Gastroesophageal sphincter (tissue), 3 donors: ENCODE results near the gene VSTM2L.

Experiments used
- EP300 ChIP-seq: sonication (generic); formaldehyde crosslinking; IDR thresholded peaks from one replicate; pipeline ENCODE4 v1.6.1; 2017; ENCODE audit warnings: antibody characterized with exemption, mild to moderate bottlenecking
- POLR2A ChIP-seq, 2 donors: fragments of 450-650 bp; IDR thresholded peaks; one replicate each; pipeline ENCODE4 v1.6.1; 2017; ENCODE audit warnings: antibody characterized with exemption in 2 of 2, mild to moderate bottlenecking in 2 of 2, moderate library complexity in 1 of 2
- POLR2AphosphoS5 ChIP-seq: sonication (generic); formaldehyde crosslinking; IDR thresholded peaks from one replicate; pipeline ENCODE4 v1.6.1; 2017; ENCODE audit warnings: antibody characterized with exemption
- TF ChIP-seq, protein P1 (sequence below), 4 experiments: fragments of 200-600 bp in 2 of 4; fragments of 450-650 bp in 2 of 4; sonication (generic) in 1 of 4; IDR thresholded peaks; one replicate each; pipeline ENCODE4 v1.5.1; 2017 to 2019; ENCODE audit warnings: antibody characterized with exemption in 4 of 4, mild to moderate bottlenecking in 2 of 4, moderate library complexity in 2 of 4

DNA sequence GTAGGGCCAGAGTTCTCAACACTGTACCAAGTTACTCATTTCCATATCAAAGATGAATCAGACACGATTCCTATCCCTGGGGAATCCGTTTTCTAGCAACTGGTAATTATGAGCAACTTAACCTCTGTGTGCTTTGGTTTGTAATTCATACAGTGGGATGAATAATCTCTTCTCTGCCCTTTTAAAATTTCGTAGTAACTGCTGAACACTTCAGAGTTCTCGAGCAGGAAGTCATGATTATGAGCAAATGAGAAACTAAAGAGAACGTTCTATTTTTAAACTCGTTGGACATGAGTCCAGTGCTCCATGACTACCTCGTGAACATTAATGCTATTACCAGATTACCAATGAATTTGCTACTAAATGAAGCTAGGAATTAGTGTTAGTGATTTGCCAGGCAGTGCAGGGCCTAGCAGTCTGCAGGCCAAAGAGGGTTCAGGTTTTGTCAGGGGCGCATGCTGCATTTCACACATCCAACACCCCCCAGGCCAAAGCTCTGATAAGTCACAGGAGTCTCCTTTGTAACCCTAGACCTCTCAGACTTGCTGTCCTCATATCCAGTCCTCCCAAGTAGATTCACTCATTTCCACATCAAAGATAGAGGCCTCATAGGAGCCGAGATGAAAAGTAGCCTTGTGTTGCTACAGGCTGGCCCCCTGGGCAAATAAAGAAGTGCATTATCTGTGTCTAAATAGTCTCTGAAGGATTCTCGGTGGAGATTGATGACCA lies 45.8 kb upstream of the VSTM2L start:
- TF ChIP-seq, protein P1, sequence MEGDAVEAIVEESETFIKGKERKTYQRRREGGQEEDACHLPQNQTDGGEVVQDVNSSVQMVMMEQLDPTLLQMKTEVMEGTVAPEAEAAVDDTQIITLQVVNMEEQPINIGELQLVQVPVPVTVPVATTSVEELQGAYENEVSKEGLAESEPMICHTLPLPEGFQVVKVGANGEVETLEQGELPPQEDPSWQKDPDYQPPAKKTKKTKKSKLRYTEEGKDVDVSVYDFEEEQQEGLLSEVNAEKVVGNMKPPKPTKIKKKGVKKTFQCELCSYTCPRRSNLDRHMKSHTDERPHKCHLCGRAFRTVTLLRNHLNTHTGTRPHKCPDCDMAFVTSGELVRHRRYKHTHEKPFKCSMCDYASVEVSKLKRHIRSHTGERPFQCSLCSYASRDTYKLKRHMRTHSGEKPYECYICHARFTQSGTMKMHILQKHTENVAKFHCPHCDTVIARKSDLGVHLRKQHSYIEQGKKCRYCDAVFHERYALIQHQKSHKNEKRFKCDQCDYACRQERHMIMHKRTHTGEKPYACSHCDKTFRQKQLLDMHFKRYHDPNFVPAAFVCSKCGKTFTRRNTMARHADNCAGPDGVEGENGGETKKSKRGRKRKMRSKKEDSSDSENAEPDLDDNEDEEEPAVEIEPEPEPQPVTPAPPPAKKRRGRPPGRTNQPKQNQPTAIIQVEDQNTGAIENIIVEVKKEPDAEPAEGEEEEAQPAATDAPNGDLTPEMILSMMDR (IDR thresholded peaks at IDR 0.05) = no peak
- no peak for TF ChIP-seq EP300
- TF ChIP-seq POLR2A (IDR thresholded peaks at IDR 0.05) = no peak
- TF ChIP-seq POLR2AphosphoS5 = no peak
